HUES64 (cell line): ENCODE results near the gene TAS2R30.

Source experiments
- H3K27ac ChIP-seq: 2 replicates; pipeline ENCODE4 v1.7.0; 2013; ENCODE audit warnings: low read depth, low read length, inconsistent platforms
- H3K27me3 ChIP-seq: 2 replicates; pipeline ENCODE4 v1.6.1; 2013; ENCODE audit warnings: mild to moderate bottlenecking, low read length; ENCODE audit not compliant: insufficient read depth
- H3K36me3 ChIP-seq: 2 replicates; pipeline ENCODE4 v1.6.1; 2013; ENCODE audit warnings: mild to moderate bottlenecking, low read length; ENCODE audit not compliant: insufficient read depth
- H3K4me1 ChIP-seq: 2 replicates; pipeline ENCODE4 v1.6.1; 2013; ENCODE audit warnings: mild to moderate bottlenecking, low read length, moderate library complexity; ENCODE audit not compliant: insufficient read depth
- H3K4me3 ChIP-seq: 2 replicates; pipeline ENCODE4 v1.5.1; 2013; ENCODE audit warnings: mild to moderate bottlenecking, low read length, moderate library complexity
- H3K9ac ChIP-seq: 2 replicates; pipeline ENCODE4 v1.6.1; 2013; ENCODE audit warnings: mild to moderate bottlenecking, low read depth, low read length
- H3K9me3 ChIP-seq: 2 replicates; pipeline ENCODE4 v1.6.1; 2013; ENCODE audit warnings: low read depth, low read length; ENCODE audit not compliant: insufficient read depth
- WGBS: fragments of 150-250, 120-280 bp; methylation state at CpG from one replicate; pipeline ENCODE4 v1.1.7; 2013; ENCODE audit warnings: missing lambda C conversion rate; 5-methylcytosine and 5-hydroxymethylcytosine counted together

TAS2R30 gene

DNA sequence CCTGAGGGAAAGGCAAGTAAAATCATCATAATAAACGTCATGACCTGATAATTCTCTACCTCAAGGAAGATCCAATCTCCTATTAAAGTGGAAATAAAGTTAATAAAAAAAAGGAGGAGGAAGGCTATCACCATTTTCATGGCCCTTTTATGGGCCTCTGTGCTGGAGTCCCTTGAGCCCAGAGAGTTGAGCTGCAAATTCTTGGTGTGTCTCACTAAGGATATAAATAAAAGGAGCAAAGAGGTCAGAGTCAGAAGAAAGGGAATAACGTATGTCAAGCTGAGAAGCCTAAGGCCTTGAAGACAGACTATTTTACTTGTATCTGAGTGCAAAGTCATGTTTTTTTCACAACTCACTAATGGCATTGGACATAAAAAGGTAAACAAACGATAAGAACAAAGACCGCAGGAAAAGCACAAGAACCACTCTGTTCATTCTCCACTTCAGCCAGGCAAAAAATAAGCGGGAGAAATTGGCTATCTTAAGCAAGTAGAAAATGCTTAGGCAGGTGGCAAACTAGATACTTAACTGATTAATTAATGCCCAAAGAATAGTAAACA is 24.5 kb upstream of the TAS2R30 start:
- no peaks in the 10 kb centered on the region; the same call in 1 of the 2 replicates for H3K9me3 ChIP-seq
- 94% methylated on average over 3 of the region's 5 CpGs for WGBS
- no peak overlapping the region for H3K9ac ChIP-seq
- no peak overlapping the region for H3K4me3 ChIP-seq
- no peaks in the 10 kb centered on the region for H3K27me3 ChIP-seq
- no peak overlapping the region for H3K27ac ChIP-seq
- H3K4me1 ChIP-seq, result peaks cover 22% of the 10 kb centered on the region; the same call in 1 of the 2 replicates
- peaks cover 28% of the 10 kb centered on the region for H3K36me3 ChIP-seq

DNA sequence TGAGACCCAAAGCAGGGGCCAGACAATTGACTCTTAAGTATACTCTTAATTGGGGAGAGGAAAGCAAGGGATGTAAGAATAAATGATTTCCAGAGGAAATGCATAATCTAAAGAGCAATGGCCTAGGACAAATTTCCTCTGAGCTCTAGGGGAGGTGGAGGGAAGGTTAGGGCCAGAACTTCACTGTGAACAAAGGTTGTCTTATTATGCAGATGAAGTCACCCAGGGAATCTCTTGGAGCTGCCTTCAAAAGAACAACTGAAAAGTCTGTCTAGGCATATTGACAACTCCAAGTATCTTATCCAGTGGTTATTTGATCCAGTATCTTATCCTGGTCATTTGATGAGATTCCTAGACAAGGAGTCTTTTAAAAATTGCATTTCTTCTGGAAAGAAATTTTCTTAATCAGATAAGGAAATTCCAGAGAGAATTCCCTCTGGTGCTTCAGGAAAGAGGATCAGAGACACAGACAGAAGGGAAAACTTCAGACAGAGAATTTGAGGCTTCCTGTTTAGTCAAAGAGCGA is 20.0 kb upstream of the TAS2R30 start:
- Histone ChIP-seq H3K4me1 (peaks cover 34% of the 10 kb centered on the region), H3K4me3 (peak overlapping the region; percentile 33), H3K9me3 (peaks cover 5% of the 10 kb centered on the region; the same call in 1 of the 2 replicates), H3K36me3 (peaks cover 18% of the 10 kb centered on the region; the same call in 1 of the 2 replicates), H3K9ac (no peak overlapping the region), H3K27me3 (no peaks in the 10 kb centered on the region), H3K27ac (peak overlapping the region; percentile 61)
- 100% methylated on average over 1 of the region's 1 CpG for WGBS

DNA sequence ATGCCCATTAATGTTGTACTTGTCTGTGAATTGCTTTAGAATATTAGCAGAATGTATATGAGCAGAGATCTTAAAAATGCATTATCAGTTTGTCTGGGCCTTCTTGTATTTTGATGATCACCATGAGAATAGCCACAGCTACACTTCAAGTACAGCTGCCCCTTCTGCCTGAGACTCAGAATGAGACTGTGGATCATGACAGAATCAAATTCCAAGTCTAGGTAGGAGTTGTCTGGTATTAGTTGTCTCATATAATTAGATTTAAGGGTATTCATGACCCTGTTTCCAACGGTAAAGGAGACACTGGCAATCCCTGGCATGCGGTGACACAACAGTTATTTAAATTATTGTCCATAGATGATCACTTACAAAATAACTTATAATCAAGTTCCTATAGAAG is 18.3 kb upstream of the TAS2R30 start:
- no peaks in the 10 kb centered on the region for H3K27me3 ChIP-seq
- H3K36me3 ChIP-seq, result peaks cover 16% of the 10 kb centered on the region; the same call in 1 of the 2 replicates
- no peak overlapping the region for H3K4me3 ChIP-seq
- peaks cover 5% of the 10 kb centered on the region; the same call in 1 of the 2 replicates for H3K9me3 ChIP-seq
- no peak overlapping the region for H3K27ac ChIP-seq
- no peak overlapping the region for H3K9ac ChIP-seq
- H3K4me1 ChIP-seq, result peaks cover 28% of the 10 kb centered on the region
- 93% methylated on average over 2 of the region's 2 CpGs for WGBS

DNA sequence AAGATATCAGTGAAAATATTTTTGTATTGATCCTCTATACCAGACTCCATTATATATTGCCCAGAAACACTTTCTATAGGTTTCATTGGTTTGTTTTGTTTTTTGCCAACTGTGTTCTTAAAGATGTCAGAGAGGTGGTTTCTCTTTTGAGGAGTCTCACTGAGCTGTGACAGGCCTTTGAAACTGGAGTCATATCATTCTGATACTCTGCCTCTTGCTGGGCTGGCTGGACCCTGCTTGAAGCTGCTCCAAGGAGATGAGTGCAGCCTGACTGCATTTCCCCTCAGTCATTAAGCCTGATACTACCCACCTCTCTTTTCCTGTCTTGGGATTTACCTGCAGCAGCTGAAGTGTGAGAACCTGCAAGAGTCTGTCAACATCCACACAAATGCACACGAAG is 16.4 kb upstream of the TAS2R30 start:
- H3K9me3 ChIP-seq, result peaks cover 5% of the 10 kb centered on the region; the same call in 1 of the 2 replicates
- no peak overlapping the region for H3K27ac ChIP-seq
- H3K36me3 ChIP-seq, result peaks cover 15% of the 10 kb centered on the region; the same call in 1 of the 2 replicates
- no peak overlapping the region for H3K9ac ChIP-seq
- WGBS, result 85% methylated on average over 1 of the region's 1 CpG
- peaks cover 26% of the 10 kb centered on the region for H3K4me1 ChIP-seq
- no peaks in the 10 kb centered on the region for H3K27me3 ChIP-seq
- no peak overlapping the region for H3K4me3 ChIP-seq

DNA sequence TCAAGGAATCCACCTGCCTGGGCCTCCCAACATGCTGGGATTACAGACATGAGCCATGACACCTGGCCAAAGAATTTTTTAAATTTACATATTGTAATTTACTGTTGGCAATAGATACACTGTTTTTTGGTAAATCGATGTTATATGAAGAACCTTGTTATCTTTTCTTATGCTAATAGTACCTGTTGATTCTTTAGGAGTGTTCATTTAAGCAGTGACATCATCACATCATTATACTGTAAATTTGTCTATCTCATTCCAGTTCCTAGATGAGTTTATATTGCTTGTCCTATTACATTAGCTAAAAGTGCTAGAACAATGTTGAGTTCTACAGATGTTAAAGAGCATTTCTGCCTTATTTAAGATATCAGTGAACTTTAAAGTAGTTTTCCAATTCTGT is 13.0 kb upstream of the TAS2R30 start:
- no peaks in the 10 kb centered on the region for H3K27me3 ChIP-seq
- H3K4me3 ChIP-seq, result no peak overlapping the region
- peaks cover 12% of the 10 kb centered on the region; the same call in 1 of the 2 replicates for H3K36me3 ChIP-seq
- peaks cover under 1% of the 10 kb centered on the region; the same call in 1 of the 2 replicates for H3K4me1 ChIP-seq
- H3K27ac ChIP-seq, result no peak overlapping the region
- peaks cover 5% of the 10 kb centered on the region; the same call in 1 of the 2 replicates for H3K9me3 ChIP-seq
- no CpG with 5 or more reads among the region's 1 CpG for WGBS
- no peak overlapping the region for H3K9ac ChIP-seq

DNA sequence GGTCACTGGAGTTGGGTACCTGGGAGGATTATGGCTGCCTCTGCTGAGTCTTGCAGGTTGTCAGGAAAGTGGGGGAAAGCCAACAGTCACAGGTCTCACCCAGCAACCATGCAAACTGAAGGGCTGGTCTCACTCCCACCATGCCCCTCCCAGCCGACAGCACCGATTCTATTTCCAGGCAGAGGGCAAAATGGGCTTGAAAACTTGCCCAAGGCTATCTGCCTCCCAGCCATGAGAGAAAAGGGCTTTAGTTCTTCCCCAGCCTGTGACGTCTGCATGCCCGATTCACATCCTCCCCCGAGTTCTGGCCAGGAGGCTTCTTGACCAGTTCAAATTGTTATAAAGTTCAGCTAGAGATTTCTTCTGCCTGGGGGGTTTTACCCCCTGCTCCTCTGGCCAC is 9.9 kb upstream of the TAS2R30 start:
- no peaks in the 10 kb centered on the region for H3K9me3 ChIP-seq
- no peaks in the 10 kb centered on the region for H3K27me3 ChIP-seq
- H3K36me3 ChIP-seq, result peaks cover 17% of the 10 kb centered on the region; the same call in 1 of the 2 replicates
- WGBS, result 72% methylated on average over 5 of the region's 5 CpGs
- H3K27ac ChIP-seq, result no peak overlapping the region
- H3K4me3 ChIP-seq, result no peak overlapping the region
- H3K9ac ChIP-seq, result no peak overlapping the region
- H3K4me1 ChIP-seq, result no peaks in the 10 kb centered on the region

DNA sequence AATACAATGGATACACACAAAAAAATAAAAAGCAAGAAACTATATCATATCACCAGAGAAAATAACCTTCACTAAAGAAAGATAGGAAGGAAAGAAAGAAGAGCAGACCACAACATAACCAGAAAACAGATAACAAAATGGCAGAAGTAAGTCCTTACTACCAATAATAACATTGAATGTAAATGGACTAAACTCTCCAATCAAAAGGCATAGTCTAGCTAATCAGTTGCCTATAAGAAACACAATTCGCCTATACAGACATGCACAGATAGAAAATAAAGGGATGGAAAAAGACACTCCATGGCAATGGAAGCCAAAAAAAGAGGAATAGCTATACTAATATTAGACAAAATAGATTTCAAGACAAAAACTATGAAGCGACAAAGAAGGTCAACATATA is 8.9 kb upstream of the TAS2R30 start:
- no peak overlapping the region for H3K4me3 ChIP-seq
- H3K9ac ChIP-seq, result no peak overlapping the region
- no peaks in the 10 kb centered on the region for H3K9me3 ChIP-seq
- peaks cover 17% of the 10 kb centered on the region; the same call in 1 of the 2 replicates for H3K36me3 ChIP-seq
- no peaks in the 10 kb centered on the region for H3K4me1 ChIP-seq
- no peak overlapping the region for H3K27ac ChIP-seq
- 80% methylated on average over 1 of the region's 2 CpGs for WGBS
- no peaks in the 10 kb centered on the region for H3K27me3 ChIP-seq

DNA sequence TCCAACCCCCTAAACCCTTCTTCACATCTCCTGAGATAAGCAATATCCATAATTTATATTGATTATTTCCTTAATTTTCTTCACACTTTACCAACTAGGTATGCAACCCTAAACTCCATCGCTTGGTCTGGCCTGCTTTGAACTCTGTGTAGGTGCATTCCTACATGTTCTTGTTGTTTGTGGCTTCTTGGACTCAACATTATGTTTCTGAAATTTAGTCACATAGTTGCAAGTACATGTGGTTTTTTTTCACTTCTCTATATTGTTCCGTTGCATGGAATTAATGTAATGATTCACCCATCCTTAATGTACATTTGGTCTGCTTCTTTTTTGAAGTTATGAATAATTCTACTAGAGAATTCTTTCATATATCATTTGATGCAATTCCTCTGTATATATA is 1.6 kb upstream of the TAS2R30 start:
- no peaks in the 10 kb centered on the region for H3K9me3 ChIP-seq
- H3K4me1 ChIP-seq, result no peaks in the 10 kb centered on the region
- no peak overlapping the region for H3K9ac ChIP-seq
- no peak overlapping the region for H3K4me3 ChIP-seq
- peaks cover 11% of the 10 kb centered on the region; the same call in 1 of the 2 replicates for H3K36me3 ChIP-seq
- no CpG with 5 or more reads among the region's 2 CpGs for WGBS
- no peaks in the 10 kb centered on the region for H3K27me3 ChIP-seq
- no peak overlapping the region for H3K27ac ChIP-seq

DNA sequence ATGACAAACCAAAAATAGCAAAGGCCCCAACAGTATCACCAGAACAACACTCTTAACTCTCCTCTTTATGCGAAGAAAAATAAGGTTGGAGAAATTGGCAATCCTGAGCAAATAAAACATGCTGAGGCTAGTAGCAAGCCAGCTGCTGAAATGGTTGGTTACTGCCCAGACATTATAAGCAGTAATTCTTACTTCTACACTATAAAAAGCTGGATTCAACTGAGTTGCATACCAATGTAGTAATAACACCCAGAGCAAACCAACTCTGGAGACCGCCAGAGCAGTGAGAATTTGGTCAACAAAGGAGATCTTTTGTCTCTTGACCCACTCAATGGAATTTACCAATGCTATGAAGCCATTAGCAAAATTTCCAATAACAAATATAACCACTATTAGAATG is 628 bp downstream of the TAS2R30 start:
- Histone ChIP-seq H3K4me3 (no peak overlapping the region), H3K4me1 (no peaks in the 10 kb centered on the region), H3K27ac (no peak overlapping the region), H3K9me3 (no peaks in the 10 kb centered on the region), H3K36me3 (0 out of 2 replicates have a peak, but pooled peaks cover 3% of the 10 kb centered on the region), H3K27me3 (no peaks in the 10 kb centered on the region), H3K9ac (no peak overlapping the region)
- WGBS, result 94% methylated on average over 2 of the region's 2 CpGs

DNA sequence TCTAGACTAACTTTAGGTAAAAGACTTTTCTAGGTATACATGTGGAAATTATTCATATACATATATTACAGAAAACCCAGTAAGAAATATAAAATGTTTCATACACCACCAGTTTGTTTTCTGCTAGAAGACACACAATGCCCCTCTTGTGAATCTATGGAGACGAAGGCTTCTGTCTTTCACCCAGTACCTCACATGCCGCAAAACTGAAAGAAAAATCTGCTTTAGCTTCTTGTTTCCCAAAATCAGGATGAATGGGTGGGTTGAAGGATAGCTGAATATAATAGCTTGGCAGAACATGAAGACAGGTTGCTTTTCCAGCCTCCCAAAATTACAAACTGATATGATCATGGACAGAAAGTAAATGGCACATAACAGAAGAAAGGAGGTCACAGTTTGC is 1.3 kb downstream of the TAS2R30 start:
- H3K36me3 ChIP-seq, result 0 out of 2 replicates have a peak, but pooled peaks cover 3% of the 10 kb centered on the region
- no peaks in the 10 kb centered on the region for H3K4me1 ChIP-seq
- H3K27ac ChIP-seq, result no peak overlapping the region
- H3K4me3 ChIP-seq, result no peak overlapping the region
- WGBS, result 98% methylated on average over 2 of the region's 2 CpGs
- H3K9ac ChIP-seq, result no peak overlapping the region
- no peaks in the 10 kb centered on the region for H3K9me3 ChIP-seq
- H3K27me3 ChIP-seq, result no peaks in the 10 kb centered on the region

DNA sequence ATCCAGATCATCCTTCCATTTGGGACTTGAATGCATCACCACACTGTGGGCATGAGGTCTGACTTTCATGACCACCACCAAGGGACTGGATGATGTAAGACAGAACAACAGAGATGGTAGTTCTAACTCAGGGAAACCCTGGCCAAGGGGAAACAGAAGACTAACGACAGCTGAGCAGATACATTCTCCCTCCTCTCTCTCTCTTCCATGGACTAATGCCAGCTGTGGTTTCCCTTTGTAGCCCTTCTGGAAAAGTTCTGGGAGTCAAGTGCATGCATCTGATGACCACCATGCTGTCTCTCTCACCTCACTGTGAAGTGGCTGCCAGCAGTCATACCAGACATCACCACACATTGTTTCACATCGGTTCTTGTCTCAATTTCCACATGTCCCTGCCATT is 3.4 kb downstream of the TAS2R30 start:
- no peaks in the 10 kb centered on the region for H3K4me1 ChIP-seq
- H3K27ac ChIP-seq, result no peak overlapping the region
- H3K9me3 ChIP-seq, result no peaks in the 10 kb centered on the region
- peaks cover 14% of the 10 kb centered on the region; the same call in 1 of the 2 replicates for H3K36me3 ChIP-seq
- no peaks in the 10 kb centered on the region for H3K27me3 ChIP-seq
- WGBS, result 0% methylated on average over 1 of the region's 2 CpGs
- no peak overlapping the region for H3K4me3 ChIP-seq
- no peak overlapping the region for H3K9ac ChIP-seq
